Activated naive CD8-positive, alpha-beta T cell treated with anti-CD3 and anti-CD28 coated beads, Interleukin-2, amount 50 U/mL, for 24 hours (primary cell): ENCODE measurements around the gene REV3L.
"Not testable (repeated sequence)": the region's sequence is repeated elsewhere in the genome, so short reads cannot be mapped to it uniquely, and the experiment has no call there.

Source experiments
- ATAC-seq: fragments of 150-1000 bp; cut with Tn5 transposase; one replicate; pipeline ENCODE4 v1.10.0; 2021
- DNase-seq: peaks from one replicate; pipeline ENCODE4 v3.0.0; 2021
- H3K27ac Mint-ChIP-seq: one replicate; pipeline ENCODE4 v1.8.0; 2021; ENCODE audit warnings: mild to moderate bottlenecking, mixed read lengths
- H3K27me3 Mint-ChIP-seq: one replicate; pipeline ENCODE4 v1.8.0; 2021; ENCODE audit warnings: mixed read lengths
- H3K36me3 Mint-ChIP-seq: one replicate; pipeline ENCODE4 v1.8.0; 2021; ENCODE audit warnings: low read depth, mixed read lengths
- H3K4me1 Mint-ChIP-seq: one replicate; pipeline ENCODE4 v1.8.0; 2021; ENCODE audit warnings: mixed read lengths
- H3K4me3 Mint-ChIP-seq: one replicate; pipeline ENCODE4 v1.8.0; 2021; ENCODE audit warnings: mild to moderate bottlenecking, moderate library complexity, mixed read lengths
- H3K9me3 Mint-ChIP-seq: one replicate; pipeline ENCODE4 v1.8.0; 2021; ENCODE audit warnings: mixed read lengths

The REV3L gene

DNA sequence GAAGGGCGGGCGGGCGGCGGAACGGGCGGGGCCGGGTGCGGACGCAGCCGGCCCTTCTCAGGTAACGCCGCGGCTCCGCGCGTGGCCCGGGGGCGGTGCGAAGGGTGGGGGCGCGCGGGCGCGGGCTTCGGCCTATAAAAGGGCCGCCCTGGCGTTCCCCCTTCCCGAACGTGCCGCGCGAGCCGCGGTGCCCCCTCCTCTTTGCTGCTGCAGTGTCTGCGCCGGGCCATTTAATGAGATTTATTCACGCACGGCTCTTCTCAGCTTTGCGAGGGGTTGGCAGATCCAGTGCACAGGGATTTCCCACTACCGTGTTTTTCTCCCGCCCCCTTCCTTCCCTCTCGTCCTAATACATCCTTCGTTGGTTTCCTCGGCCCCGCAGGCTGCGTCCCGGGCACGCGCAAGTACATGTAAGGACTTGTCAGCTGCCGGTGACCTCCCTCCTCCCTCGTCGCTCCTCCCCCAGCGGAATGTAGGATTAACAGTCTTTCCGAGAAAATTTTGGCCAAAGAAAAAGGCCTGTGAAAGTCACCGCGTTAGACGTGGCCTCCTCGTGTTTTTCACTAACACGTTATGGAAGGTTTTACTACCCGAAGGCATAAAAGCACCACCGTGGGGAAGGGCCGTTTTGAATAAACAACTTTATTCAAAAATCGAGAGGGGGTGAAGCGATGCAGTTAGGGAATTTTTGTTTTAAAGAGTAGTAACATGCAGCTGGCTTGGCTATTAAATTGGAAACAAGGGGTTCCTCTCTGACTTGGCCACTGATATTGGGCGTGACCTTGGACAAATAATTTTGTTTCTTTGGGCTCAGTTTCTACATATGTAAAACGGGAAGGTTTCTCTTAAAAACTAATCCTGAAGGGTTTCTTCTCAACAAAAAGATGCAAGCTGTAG, 966 bp upstream of the REV3L start:
- DNase-seq (peak; percentile 83), ATAC-seq (peak; percentile 69)
- Mint-ChIP-seq H3K9me3 (no peaks in the 10 kb centered on the region), H3K27ac (peak overlapping the region; percentile 98), H3K4me3 (peak overlapping the region; percentile 95), H3K4me1 (peaks cover 55% of the 10 kb centered on the region), H3K27me3 (no peaks in the 10 kb centered on the region), H3K36me3 (peaks cover 17% of the 10 kb centered on the region)

DNA sequence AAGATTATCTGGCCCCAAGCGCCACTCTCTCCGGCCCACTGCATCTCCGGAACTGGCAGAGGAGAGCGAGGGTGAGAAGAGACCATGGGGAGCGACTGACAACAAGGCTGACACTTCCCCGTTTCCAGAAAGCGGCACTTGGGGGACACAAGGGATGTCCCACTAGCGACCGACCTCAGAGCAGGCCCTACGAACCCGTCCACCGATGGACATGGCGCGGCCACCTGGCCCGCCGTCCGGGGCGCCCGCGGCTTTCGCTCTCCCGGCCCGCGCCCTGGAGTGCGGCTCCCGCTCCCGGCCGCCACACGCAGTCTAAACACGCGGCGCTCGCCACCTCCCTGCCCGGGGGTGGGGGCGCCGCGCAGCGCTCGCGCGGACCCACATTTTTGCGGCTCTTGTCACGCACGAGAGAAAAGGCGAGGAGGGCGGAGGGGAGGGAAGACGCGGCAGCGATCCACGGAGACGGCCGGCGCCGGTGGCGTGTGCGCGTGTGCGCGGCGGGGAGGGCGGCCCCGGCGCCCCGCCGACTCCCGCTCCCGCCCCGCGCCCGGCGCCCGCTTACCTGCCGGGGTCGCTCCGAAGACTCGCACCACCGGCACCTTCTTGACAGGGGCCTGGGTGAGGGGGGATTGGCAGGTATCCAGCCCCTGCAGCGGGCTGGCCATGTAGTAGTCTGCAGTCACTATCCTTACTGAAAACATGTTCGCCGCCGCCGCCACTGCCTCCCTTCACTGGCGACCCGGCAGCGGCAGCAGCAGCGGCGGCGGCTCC, 645 bp downstream of the REV3L start:
- no peak for ATAC-seq
- H3K4me1 Mint-ChIP-seq = peaks cover 56% of the 10 kb centered on the region
- H3K9me3 Mint-ChIP-seq = no peaks in the 10 kb centered on the region

DNA sequence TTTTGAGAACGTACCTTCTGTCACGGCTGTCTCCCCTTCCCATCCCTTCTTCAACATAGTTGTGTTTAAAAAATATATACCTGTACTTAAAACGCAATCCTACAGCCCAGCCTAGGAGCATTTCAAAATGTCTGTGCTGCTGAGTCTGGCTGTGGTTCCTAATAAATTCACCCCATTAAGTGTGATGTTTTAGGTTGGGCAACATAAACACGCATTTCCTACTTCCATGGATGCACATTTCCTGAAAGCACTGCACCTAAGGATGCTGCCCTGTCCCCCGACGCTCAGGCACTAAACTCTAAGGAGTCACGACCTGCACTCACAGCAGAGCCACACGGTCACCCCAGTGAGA, 1.2 kb downstream of the REV3L start:
- H3K27ac Mint-ChIP-seq = peak overlapping the region; percentile 92
- peak overlapping the region; percentile 95 for H3K4me3 Mint-ChIP-seq
- H3K4me1 Mint-ChIP-seq = peaks cover 55% of the 10 kb centered on the region
- no peak for DNase-seq
- ATAC-seq = no peak
- H3K27me3 Mint-ChIP-seq = no peaks in the 10 kb centered on the region
- H3K36me3 Mint-ChIP-seq = peaks cover 8% of the 10 kb centered on the region
- no peaks in the 10 kb centered on the region for H3K9me3 Mint-ChIP-seq

More for the DNA sequence above, 645 bp downstream of the REV3L start:
- peak overlapping the region; percentile 95 for H3K4me3 Mint-ChIP-seq
- no peaks in the 10 kb centered on the region for H3K27me3 Mint-ChIP-seq
- H3K36me3 Mint-ChIP-seq = peaks cover 8% of the 10 kb centered on the region
- peak; percentile 48 for DNase-seq
- peak overlapping the region; percentile 92 for H3K27ac Mint-ChIP-seq

DNA sequence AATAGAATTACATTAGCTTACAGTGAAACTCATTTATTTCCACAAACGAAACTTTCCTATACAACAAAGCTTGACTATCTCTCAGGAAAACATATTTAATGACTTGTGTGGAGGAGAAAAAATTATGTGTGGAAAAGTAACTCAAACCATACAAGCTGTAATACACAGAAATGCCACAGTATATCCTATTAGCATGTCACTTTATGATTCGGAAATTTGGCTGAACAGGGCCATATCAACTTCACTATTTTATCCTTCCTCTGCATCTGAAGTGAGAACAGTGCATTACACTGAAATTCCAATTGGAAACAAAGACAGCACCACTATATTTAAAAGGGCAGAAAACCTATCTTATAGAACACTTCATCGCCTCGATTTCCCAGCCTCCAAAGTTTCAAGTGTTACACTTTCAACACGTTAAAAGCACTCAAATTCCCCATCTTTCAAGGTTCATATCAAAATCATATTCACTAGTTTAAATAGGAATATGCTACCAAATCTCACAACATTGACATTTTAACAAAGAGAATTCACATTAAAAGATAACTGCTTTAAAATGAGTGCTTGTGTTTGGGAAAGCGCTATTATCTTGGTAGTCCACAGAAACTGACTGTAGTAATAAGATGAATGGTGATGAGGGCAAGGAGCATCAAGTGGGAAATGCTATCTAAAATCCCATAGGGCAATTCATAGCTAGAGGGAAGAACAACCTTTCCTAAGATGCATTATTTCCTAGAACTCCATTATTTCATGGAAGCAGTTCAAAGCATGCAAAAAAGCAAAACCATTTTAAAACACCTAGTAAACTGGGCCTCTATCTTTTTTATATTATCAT, 1.8 kb downstream of the REV3L start:
- no peak for ATAC-seq
- H3K27ac Mint-ChIP-seq = peak overlapping the region; percentile 92
- H3K4me3 Mint-ChIP-seq = peak overlapping the region; percentile 95

DNA sequence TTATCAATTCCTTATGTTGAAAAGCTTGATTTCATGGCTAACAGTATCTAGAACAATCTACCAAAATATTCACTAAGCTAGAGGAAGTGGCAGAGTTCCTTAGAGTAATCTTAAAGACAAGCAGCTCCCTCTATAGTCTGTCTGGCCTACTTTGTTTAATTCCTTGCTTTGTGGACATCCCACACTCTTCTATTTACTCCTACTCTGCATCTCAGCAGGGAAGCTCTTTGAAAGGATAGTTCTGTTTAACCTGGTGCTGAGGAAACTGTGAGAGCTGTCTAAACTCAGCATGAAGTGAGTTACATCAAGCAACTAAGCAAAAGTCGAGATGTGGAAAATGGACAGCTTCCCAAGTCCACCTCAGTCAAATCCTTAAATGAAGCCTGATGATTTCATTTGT, 4.3 kb downstream of the REV3L start:
- no peak for ATAC-seq
- no peak for DNase-seq
- Mint-ChIP-seq H3K27ac (no peak overlapping the region), H3K9me3 (no peaks in the 10 kb centered on the region), H3K36me3 (no peaks in the 10 kb centered on the region), H3K27me3 (no peaks in the 10 kb centered on the region), H3K4me1 (peaks cover 45% of the 10 kb centered on the region), H3K4me3 (no peak overlapping the region)

More for the DNA sequence above, 1.8 kb downstream of the REV3L start:
- DNase-seq = no peak
- Mint-ChIP-seq H3K9me3 (no peaks in the 10 kb centered on the region), H3K36me3 (peaks cover 5% of the 10 kb centered on the region), H3K27me3 (no peaks in the 10 kb centered on the region), H3K4me1 (peaks cover 49% of the 10 kb centered on the region)

DNA sequence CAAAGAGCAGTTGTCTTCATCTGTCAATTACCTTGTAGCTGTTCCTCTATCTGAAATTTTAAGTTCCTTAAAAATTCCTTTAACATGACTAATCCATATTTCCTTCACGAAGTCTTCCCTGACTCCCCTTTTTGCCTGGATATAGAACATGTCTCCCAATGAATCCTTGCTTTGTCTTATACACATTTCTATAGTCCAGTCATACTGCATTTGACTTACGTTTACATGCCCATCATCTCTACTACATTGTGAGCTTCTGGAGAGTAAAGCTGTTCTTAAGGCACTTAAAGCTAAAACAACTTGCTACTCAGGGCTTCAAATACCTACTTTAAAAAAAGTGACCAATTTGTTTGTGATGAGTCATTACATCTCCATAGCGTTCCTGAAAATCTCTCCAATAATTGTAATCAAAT, 4.9 kb downstream of the REV3L start:
- Mint-ChIP-seq H3K4me1 (peaks cover 50% of the 10 kb centered on the region), H3K9me3 (no peaks in the 10 kb centered on the region), H3K27me3 (no peaks in the 10 kb centered on the region), H3K36me3 (no peaks in the 10 kb centered on the region), H3K4me3 (no peak overlapping the region), H3K27ac (no peak overlapping the region)
- DNase-seq = no peak
- no peak for ATAC-seq

DNA sequence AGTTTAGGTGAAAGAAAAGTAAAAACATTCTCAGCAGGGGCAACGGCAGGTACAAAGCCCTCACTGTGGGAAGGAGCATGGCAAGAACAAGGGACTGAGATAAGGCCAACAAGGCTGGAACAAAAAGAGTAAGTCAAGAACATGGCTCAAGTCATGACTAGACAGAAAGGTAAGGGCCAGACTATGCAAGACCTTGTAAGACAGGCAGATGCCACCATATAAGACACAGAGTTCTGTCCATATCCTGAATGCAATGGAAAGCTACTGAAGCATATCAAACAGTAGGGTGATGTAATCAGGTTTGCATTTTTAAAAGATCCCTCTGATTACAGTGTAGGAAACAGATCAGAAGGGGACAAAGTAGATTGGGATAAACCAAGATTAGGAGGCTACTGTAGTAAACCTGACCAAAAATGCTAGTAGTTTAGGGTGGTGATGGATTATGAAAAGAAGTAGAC, 5.5 kb downstream of the REV3L start:
- Mint-ChIP-seq H3K9me3 (no peaks in the 10 kb centered on the region), H3K27me3 (no peaks in the 10 kb centered on the region), H3K4me3 (no peak overlapping the region), H3K36me3 (no peaks in the 10 kb centered on the region), H3K4me1 (peaks cover 56% of the 10 kb centered on the region), H3K27ac (no peak overlapping the region)
- ATAC-seq (no peak), DNase-seq (no peak)

DNA sequence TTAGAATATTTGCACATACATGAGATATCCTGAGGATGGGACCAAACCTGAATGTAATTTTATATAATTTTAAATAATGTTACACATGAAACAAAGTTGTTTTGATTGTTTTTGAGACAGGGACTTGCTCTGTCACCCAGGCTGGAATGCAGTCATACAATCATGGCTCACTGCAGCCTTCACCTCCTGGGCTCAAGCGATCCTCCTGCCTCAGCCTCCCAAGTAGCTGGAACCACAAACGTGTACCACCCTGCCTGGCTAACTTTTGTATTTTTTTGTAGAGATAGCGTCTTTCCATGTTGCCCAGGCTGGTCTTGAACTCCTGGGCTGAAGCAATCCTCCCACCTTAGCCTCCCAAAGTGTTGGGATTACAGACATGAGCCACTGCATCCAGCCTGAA, 7.0 kb downstream of the REV3L start:
- not testable (repeated sequence) for H3K36me3 Mint-ChIP-seq, DNase-seq, ATAC-seq, H3K9me3 Mint-ChIP-seq, H3K27ac Mint-ChIP-seq, H3K27me3 Mint-ChIP-seq, H3K4me3 Mint-ChIP-seq
- peaks cover 59% of the 10 kb centered on the region for H3K4me1 Mint-ChIP-seq

DNA sequence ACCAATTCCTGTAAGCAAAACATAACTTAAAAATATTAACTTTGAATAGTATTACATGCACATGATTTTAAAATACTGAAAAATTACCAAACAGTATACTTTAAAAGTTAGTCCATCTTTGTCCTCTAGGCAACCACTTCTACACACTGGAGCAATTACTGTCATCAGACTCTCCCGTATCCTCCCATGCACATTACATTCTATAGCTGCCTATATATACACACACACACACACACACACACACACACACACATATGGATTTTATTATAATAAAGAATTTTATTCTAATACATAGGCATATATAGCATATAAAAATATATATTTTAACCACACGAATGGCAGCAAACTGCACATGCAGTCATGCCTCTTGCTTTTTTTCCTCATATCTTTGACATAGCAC, 8.2 kb downstream of the REV3L start:
- no peak overlapping the region for H3K4me3 Mint-ChIP-seq
- no peaks in the 10 kb centered on the region for H3K27me3 Mint-ChIP-seq
- H3K36me3 Mint-ChIP-seq = peaks cover 4% of the 10 kb centered on the region
- DNase-seq (no peak), ATAC-seq (no peak)
- H3K9me3 Mint-ChIP-seq = no peaks in the 10 kb centered on the region
- no peak overlapping the region for H3K27ac Mint-ChIP-seq
- peaks cover 58% of the 10 kb centered on the region for H3K4me1 Mint-ChIP-seq

DNA sequence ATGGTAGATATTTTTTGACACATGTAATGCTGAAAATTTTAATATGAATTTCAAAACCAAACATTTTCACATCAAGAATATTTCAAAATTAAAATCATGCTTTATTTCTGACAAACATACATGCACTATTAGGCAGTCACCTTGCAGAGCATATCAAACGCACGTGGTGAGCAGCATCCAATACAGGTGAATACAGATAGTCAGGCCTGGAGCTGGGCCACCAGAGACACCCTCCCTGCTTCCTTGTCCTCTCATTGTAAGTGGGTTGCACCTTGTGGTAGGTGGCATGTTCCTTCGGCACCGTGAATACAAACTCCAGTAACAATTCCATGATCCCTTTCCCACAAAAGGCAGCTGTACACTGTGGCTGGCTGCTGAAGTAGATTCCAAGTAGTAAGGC, 8.9 kb downstream of the REV3L start:
- no peak for DNase-seq
- no peak for ATAC-seq

DNA sequence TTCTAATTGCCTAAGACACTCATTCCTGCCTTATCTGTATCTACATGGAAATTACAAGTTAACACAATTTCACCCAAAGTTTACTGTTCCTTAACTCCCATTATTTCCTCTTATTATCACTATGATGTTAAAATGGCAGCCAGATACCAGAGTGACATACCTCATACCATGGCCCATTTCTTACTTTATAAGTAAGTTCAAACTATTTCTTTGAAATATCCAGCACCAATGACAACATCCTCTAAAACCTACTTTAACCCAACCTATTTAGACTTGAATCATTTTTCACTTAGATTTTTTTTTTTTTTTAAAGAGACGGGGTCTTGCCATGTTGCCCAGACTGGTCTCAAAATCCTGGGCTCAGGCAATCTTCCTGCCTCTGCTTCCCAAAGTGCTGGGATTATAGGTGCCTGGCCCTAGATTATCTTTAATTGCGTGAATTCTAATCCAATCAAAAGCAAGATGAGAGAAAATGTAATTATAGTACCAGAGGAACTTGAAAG, 10.0 kb downstream of the REV3L start:
- no peak for ATAC-seq
- peaks cover 60% of the 10 kb centered on the region for H3K4me1 Mint-ChIP-seq
- no peaks in the 10 kb centered on the region for H3K27me3 Mint-ChIP-seq
- no peaks in the 10 kb centered on the region for H3K9me3 Mint-ChIP-seq
- H3K36me3 Mint-ChIP-seq = peaks cover 4% of the 10 kb centered on the region
- no peak for DNase-seq
- H3K27ac Mint-ChIP-seq = peak overlapping the region; percentile 84
- peak overlapping the region; percentile 55 for H3K4me3 Mint-ChIP-seq

More for the DNA sequence above, 8.9 kb downstream of the REV3L start:
- Mint-ChIP-seq H3K27me3 (no peaks in the 10 kb centered on the region), H3K36me3 (peaks cover 4% of the 10 kb centered on the region), H3K9me3 (no peaks in the 10 kb centered on the region), H3K4me3 (no peak overlapping the region), H3K4me1 (peaks cover 59% of the 10 kb centered on the region), H3K27ac (no peak overlapping the region)

DNA sequence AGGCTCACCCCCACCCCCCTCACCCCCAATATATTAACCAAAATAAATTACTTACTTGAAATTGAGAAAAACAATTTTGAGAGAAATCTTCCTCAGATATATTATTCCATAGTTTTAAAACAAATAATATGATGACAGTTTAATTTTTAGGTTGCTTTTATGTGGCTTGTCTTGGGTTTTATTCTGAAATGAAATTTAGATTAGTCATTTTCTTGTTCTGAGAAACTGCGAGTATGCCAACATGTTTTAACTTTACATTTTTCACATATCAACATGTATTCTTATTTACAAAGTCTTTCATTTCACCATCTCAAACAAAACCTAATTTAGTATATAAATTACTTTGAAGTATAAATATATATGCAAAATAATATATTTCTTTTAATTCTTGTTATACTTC, 11.1 kb downstream of the REV3L start:
- DNase-seq (no peak), ATAC-seq (no peak)
- Mint-ChIP-seq H3K27me3 (no peaks in the 10 kb centered on the region), H3K27ac (peak overlapping the region; percentile 79), H3K36me3 (peaks cover 4% of the 10 kb centered on the region), H3K9me3 (no peaks in the 10 kb centered on the region), H3K4me3 (no peak overlapping the region), H3K4me1 (peaks cover 51% of the 10 kb centered on the region)

DNA sequence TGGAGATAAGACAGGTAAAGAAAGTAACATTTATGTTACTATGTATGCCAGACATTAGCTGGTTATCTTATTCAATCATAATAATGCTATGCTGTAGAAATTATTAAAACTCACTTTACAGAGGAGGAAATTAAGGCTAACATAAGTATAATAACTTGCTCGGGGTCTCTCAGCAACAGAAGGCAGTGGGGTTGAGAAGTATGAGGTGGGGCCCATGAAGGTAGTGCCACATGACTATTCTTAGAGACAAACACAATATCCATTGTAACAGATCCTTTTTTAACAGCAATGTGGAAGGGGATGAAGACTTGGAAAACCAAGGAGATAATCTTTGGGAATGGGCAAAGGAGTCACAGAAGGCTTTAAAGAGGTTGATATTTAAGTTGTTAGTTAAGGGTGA, 11.5 kb downstream of the REV3L start:
- Mint-ChIP-seq H3K9me3 (no peaks in the 10 kb centered on the region), H3K4me3 (no peak overlapping the region), H3K27me3 (no peaks in the 10 kb centered on the region), H3K27ac (peak overlapping the region; percentile 79), H3K36me3 (peaks cover 4% of the 10 kb centered on the region), H3K4me1 (peaks cover 50% of the 10 kb centered on the region)
- ATAC-seq (no peak), DNase-seq (no peak)

DNA sequence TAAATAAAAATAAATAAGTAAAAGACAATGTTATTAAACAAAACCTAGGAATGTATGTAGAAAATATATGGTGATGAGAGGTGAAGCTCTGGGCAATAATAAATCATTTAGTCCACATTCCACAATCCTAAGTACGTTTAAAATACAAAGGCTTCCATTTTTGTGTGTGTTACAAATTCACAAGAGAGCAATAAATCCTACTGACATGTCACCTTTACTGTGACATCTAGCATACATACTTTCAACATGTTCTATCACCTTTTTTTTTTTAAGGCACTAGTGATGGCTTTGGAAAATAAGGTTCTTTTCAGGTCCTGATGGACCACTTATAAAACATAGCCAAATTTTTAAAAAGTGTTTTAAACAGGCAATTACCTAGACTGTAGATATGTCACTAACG, 12.0 kb downstream of the REV3L start:
- DNase-seq (no peak), ATAC-seq (no peak)
- Mint-ChIP-seq H3K27ac (no peak overlapping the region), H3K4me3 (no peak overlapping the region), H3K4me1 (peaks cover 50% of the 10 kb centered on the region), H3K9me3 (no peaks in the 10 kb centered on the region), H3K36me3 (peaks cover 4% of the 10 kb centered on the region), H3K27me3 (no peaks in the 10 kb centered on the region)
